Esophagus squamous epithelium (tissue), 5 donors: ENCODE results near the gene OXER1. TPM values are rescaled to one million over a fixed set of nuclear protein-coding genes. Genes with fewer than 3 reads are reported as not detected.

Source experiments
- DNase-seq: peaks from one replicate; lab custom pipeline; 2025; lab: John Stamatoyannopoulos, UW
- H3K27ac ChIP-seq, 4 donors: fragments of 200-600 bp; sonication (generic); one replicate each; pipeline ENCODE4 v1.5.1; 2016 to 2019; ENCODE audit warnings: mild to moderate bottlenecking in 1 of 4
- H3K27me3 ChIP-seq, 4 donors: fragments of 200-600 bp; sonication (generic); 1 replicate in 3 of 4; 2 replicates in 1 of 4; pipeline versions ENCODE4 v1.5.1 to v1.6.0; 2017 to 2021; ENCODE audit warnings: antibody characterized with exemption in 1 of 4
- H3K36me3 ChIP-seq, 3 donors: fragments of 200-600 bp; sonication (generic); one replicate each; pipeline ENCODE4 v1.5.1; 2016 to 2019
- H3K4me1 ChIP-seq, 3 donors: fragments of 200-600 bp; sonication (generic); one replicate each; pipeline ENCODE4 v1.5.1; 2017 to 2019
- H3K4me3 ChIP-seq, 4 donors: fragments of 200-600 bp; sonication (generic); 1 replicate in 3 of 4; 2 replicates in 1 of 4; pipeline ENCODE4 v1.5.1; 2016 to 2019; ENCODE audit warnings: mild to moderate bottlenecking in 2 of 4, moderate library complexity in 1 of 4
- H3K9me3 ChIP-seq, 3 donors: fragments of 200-600 bp; sonication (generic); one replicate each; pipeline ENCODE4 v1.5.1; 2016 to 2019
- POLR2A ChIP-seq, 4 donors: fragments of 450-650 bp; IDR thresholded peaks; one replicate each; pipeline ENCODE4 v1.6.1; 2017; ENCODE audit warnings: antibody characterized with exemption in 4 of 4, mild to moderate bottlenecking in 4 of 4, moderate library complexity in 3 of 4
- WGBS, 2 donors: methylation state at CpG; one replicate each; pipeline ENCODE4 v1.1.5; 2018; 5-methylcytosine and 5-hydroxymethylcytosine counted together
- intact Hi-C: fragments of 100-400 bp; cut with DNase I; formaldehyde crosslinking; loops from one replicate; pipeline ENCODE4 v1.15.0; 2022
- total RNA-seq, 4 donors: library from RNA; depleted of rRNA; stranded (reverse); fragments of >200 nt; gene quantifications; one replicate each; pipeline ENCODE4 v1.1.0, GENCODE V29; 2016
- TF ChIP-seq, protein P1 (sequence below), 6 experiments: fragments of 450-650 bp in 4 of 6; fragments of 200-600 bp in 2 of 6; sonication (generic) in 2 of 6; IDR thresholded peaks; one replicate each; pipeline ENCODE4 v1.5.1; 2016 to 2019; ENCODE audit warnings: antibody characterized with exemption in 6 of 6, mild to moderate bottlenecking in 4 of 6, moderate library complexity in 4 of 6
- donor health status: DM: yes; HTN: yes; CAD: no.

OXER1 gene
- total RNA-seq, 4 donors from 2014 or later: 0.18 to 2.3 (median 1.1) TPM

DNA sequence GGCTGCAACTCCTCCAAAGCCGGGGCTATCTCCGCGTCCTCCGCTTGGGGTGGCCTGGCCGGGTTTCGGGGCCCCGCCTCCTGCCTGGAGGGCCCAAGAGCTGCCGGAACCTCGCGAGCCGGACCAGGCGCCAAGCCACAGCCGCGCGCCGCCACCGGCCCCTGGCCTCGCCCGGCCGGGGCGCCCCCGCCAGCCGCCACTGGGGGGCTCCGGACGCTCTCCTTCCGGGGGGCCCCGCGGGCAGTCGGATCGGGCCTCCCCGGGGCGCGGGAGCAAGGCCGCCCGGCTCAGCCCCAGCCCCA is 45.8 kb upstream of the OXER1 start:
- intact Hi-C loops: no loop called here

DNA sequence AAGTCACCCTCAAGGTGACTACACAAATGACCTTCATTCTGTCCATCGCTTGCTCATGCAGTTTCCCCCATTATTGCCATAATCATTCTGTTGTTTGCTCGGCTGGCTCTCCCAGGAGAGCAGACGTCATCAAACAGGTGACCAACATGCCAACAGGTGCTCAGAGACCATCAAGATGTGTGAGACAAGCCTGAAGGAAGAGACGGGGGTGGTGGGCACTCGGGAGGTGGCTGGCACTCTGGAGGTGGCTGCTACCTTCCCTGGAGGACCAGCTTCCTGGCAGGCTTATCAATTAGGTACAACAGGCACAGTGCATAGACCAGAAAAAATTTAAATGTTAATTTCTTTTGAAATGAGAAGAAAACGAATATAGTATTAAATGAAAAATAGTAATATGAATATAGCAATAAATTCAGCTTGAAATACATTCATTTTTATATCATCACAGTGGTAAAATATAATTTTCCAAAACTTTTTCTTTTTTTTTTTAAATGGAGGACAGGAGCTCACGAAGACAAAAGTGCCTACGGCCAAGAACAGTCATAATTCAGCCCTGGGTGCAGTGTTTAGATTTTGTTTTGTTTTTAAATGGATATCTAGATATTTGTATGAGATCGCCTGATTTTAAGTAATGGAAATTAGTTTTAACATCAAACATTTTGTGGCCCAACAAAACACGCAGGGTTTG is 45.3 kb upstream of the OXER1 start:
- 35% methylated on average over 10 of the region's 10 CpGs for WGBS, 2 donors
- no peak for DNase-seq
- Histone ChIP-seq H3K27me3 (no peaks in the 10 kb centered on the region), H3K27ac (peak overlapping the region; percentile 97 to 100 (median 98)), H3K36me3 (no peaks in the 10 kb centered on the region), H3K4me1 (peaks cover 0 to 26% (median 7%) of the 10 kb centered on the region in 3 donors), H3K9me3 (no peaks in the 10 kb centered on the region), H3K4me3 (peak overlapping the region; percentile 67 to 78 (median 75))
- TF ChIP-seq, protein P1, sequence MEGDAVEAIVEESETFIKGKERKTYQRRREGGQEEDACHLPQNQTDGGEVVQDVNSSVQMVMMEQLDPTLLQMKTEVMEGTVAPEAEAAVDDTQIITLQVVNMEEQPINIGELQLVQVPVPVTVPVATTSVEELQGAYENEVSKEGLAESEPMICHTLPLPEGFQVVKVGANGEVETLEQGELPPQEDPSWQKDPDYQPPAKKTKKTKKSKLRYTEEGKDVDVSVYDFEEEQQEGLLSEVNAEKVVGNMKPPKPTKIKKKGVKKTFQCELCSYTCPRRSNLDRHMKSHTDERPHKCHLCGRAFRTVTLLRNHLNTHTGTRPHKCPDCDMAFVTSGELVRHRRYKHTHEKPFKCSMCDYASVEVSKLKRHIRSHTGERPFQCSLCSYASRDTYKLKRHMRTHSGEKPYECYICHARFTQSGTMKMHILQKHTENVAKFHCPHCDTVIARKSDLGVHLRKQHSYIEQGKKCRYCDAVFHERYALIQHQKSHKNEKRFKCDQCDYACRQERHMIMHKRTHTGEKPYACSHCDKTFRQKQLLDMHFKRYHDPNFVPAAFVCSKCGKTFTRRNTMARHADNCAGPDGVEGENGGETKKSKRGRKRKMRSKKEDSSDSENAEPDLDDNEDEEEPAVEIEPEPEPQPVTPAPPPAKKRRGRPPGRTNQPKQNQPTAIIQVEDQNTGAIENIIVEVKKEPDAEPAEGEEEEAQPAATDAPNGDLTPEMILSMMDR (IDR thresholded peaks at IDR 0.05): no peak
- no peak for TF ChIP-seq POLR2A (IDR thresholded peaks at IDR 0.05)
- intact Hi-C loops: no loop called here

More for the DNA sequence above, 45.8 kb upstream of the OXER1 start:
- H3K4me3 ChIP-seq: peak overlapping the region; percentile 67 to 78 (median 75)
- H3K4me1 ChIP-seq: peaks cover 0 to 26% (median 7%) of the 10 kb centered on the region in 3 donors
- no peaks in the 10 kb centered on the region for H3K27me3 ChIP-seq
- no peak for TF ChIP-seq POLR2A (IDR thresholded peaks at IDR 0.05)
- TF ChIP-seq, protein P1 (IDR thresholded peaks at IDR 0.05): peak in 4 of 6 experiments; percentile 16 to 50 (median 42)
- H3K27ac ChIP-seq: peak overlapping the region; percentile 97 to 100 (median 98)
- DNase-seq: no peak
- no peaks in the 10 kb centered on the region for H3K9me3 ChIP-seq
- 0% methylated on average over 3 to 4 of the region's 35 CpGs for WGBS, 2 donors
- H3K36me3 ChIP-seq: no peaks in the 10 kb centered on the region

GRCh38 chr2:42808301-42808700 is 44.4 kb upstream of the OXER1 start:
- H3K4me3 ChIP-seq: no peak overlapping the region
- WGBS, 2 donors: 89 to 92% methylated on average over 4 to 5 of the region's 5 CpGs
- H3K27me3 ChIP-seq: no peaks in the 10 kb centered on the region
- H3K9me3 ChIP-seq: no peaks in the 10 kb centered on the region
- intact Hi-C loops: no loop called here
- TF ChIP-seq, protein P1 (IDR thresholded peaks at IDR 0.05): no peak
- no peak for TF ChIP-seq POLR2A (IDR thresholded peaks at IDR 0.05)
- no peak overlapping the region for H3K27ac ChIP-seq
- DNase-seq: no peak
- H3K4me1 ChIP-seq: peaks cover 0 to 26% (median 7%) of the 10 kb centered on the region in 3 donors
- H3K36me3 ChIP-seq: no peaks in the 10 kb centered on the region

DNA sequence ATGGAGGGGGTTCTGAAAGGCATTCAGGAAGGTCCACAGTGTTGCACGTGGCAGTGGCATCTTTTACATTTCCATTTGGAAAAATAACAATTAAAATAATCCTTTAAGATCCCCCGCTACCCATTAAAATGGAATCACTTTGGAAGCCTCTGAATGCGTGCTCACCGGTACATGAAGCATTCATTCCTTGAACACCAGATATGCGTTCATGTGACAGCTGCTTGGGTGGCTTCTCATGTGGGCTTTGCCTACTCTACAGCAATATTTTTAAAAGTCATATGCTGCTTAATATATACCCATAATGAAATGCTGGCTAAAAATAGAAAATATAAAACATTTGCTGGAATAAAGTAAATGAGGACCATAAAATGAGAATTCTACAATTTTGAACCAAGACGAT is 42.9 kb upstream of the OXER1 start:
- TF ChIP-seq, protein P1 (IDR thresholded peaks at IDR 0.05): no peak
- no peak for TF ChIP-seq POLR2A (IDR thresholded peaks at IDR 0.05)
- WGBS, 2 donors: 80 to 94% methylated on average over 6 of the region's 6 CpGs
- H3K4me3 ChIP-seq: no peak overlapping the region
- intact Hi-C loops: no loop called here
- no peaks in the 10 kb centered on the region for H3K27me3 ChIP-seq
- DNase-seq: no peak
- H3K4me1 ChIP-seq: peaks cover 0 to 23% (median 7%) of the 10 kb centered on the region in 3 donors
- no peaks in the 10 kb centered on the region for H3K9me3 ChIP-seq
- H3K36me3 ChIP-seq: no peaks in the 10 kb centered on the region
- H3K27ac ChIP-seq: no peak overlapping the region

DNA sequence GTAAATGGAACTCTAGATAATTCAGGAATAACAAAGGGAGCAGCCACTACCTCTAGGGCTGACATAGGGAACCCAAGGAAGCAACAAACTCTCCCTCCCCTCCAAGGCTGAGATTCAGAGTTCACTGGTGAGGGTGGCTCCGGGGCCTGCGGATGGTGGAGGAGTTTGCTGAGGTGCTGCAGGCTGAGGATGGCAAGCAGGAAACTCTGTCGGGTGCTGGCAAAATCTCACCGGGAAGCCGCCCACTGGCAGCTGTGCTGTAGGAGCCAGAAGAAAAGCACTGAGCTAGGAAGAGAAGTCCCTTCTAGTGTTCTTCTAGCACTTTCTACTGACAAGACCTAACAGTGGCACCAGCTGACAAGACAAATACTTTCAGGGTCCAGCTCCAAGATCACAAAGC is 41.0 kb upstream of the OXER1 start:
- DNase-seq: no peak
- WGBS, 2 donors: 72 to 80% methylated on average over 5 of the region's 5 CpGs
- intact Hi-C loops: no loop called here

More for the DNA sequence above, 41.0 kb upstream of the OXER1 start:
- no peaks in the 10 kb centered on the region for H3K27me3 ChIP-seq
- no peak for TF ChIP-seq POLR2A (IDR thresholded peaks at IDR 0.05)
- TF ChIP-seq, protein P1 (IDR thresholded peaks at IDR 0.05): no peak
- no peaks in the 10 kb centered on the region for H3K9me3 ChIP-seq
- H3K4me1 ChIP-seq: peaks cover 0 to 26% (median 8%) of the 10 kb centered on the region in 3 donors
- H3K4me3 ChIP-seq: no peak overlapping the region
- no peak overlapping the region for H3K27ac ChIP-seq
- no peaks in the 10 kb centered on the region for H3K36me3 ChIP-seq
